K562 (cell line): ENCODE data around the gene SPTBN5. TPM values are rescaled to one million over a fixed set of nuclear protein-coding genes. Genes with fewer than 3 reads are reported as not detected.
A peak's percentile ranks its signal among the peaks of the same experiment; 100 is the strongest.

Experiments used
- ARHGAP35 ChIP-seq: fragments of 450-650 bp; IDR thresholded peaks from 2 replicates; pipeline ENCODE4 v1.6.1; 2018; ENCODE audit not compliant: partially characterized antibody
- ATF3 ChIP-seq, 2 experiments: fragments of 450-650 bp in 1 of 2; sonication (generic) in 1 of 2; formaldehyde crosslinking in 1 of 2; IDR thresholded peaks in 1 of 2; conservative IDR thresholded peaks in 1 of 2; 2 replicates each; pipeline versions ENCODE4 v1.6.1 to v1.8.1; 2016 to 2023; ENCODE audit warnings: mild to moderate bottlenecking in 2 of 2, moderate library complexity in 2 of 2, inconsistent platforms in 1 of 2, missing genetic modification reagents in 1 of 2
- BMI1 ChIP-seq: fragments of 150-350 bp; IDR thresholded peaks from 2 replicates; pipeline ENCODE4 v1.6.1; 2014; ENCODE audit warnings: low read length
- C11orf30 ChIP-seq: fragments of 450-650 bp; IDR thresholded peaks from 2 replicates; pipeline ENCODE4 v1.6.1; 2016; ENCODE audit warnings: low read depth, mild to moderate bottlenecking
- DPF2 ChIP-seq: fragments of 450-650 bp; IDR thresholded peaks from 2 replicates; pipeline ENCODE4 v1.6.1; 2016
- FOXJ3 ChIP-seq: sonication (generic); formaldehyde crosslinking; IDR thresholded peaks from 2 replicates; pipeline ENCODE4 v1.4.0; 2020; ENCODE audit warnings: mild to moderate bottlenecking, missing genetic modification reagents
- FOXM1 ChIP-seq, 2 experiments: fragments of 450-650 bp in 1 of 2; sonication (generic) in 1 of 2; formaldehyde crosslinking in 1 of 2; IDR thresholded peaks; 2 replicates each; pipeline versions ENCODE4 v1.6.1 to v1.9.0; 2017 to 2022; ENCODE audit warnings: low read depth in 2 of 2, mild to moderate bottlenecking in 2 of 2, missing genetic modification reagents in 1 of 2, moderate library complexity in 1 of 2
- GTF2F1 ChIP-seq: IDR thresholded peaks from 2 replicates; pipeline ENCODE4 v1.6.1; 2011; ENCODE audit warnings: low read depth, low read length, improper control_type of control experiment
- ID3 ChIP-seq, 2 experiments: fragments of 250-450 bp in 1 of 2; fragments of 450-650 bp in 1 of 2; sonication (Bioruptor Pico) in 1 of 2; IDR thresholded peaks; 2 replicates each; pipeline versions ENCODE4 v1.6.1 to v1.8.0; 2016 to 2021; ENCODE audit warnings: mild to moderate bottlenecking in 2 of 2, moderate library complexity in 2 of 2, missing compliant biosample characterization in 1 of 2, missing genetic modification characterization in 1 of 2
- ILF3 ChIP-seq: fragments of 450-650 bp; IDR thresholded peaks from 2 replicates; pipeline ENCODE4 v1.6.1; 2018; ENCODE audit warnings: antibody characterized with exemption, mild to moderate bottlenecking, moderate library complexity, borderline replicate concordance
- LCOR ChIP-seq: sonication (generic); formaldehyde crosslinking; IDR thresholded peaks from 2 replicates; pipeline ENCODE4 v1.8.0; 2022; ENCODE audit warnings: mild to moderate bottlenecking, missing genetic modification reagents
- NELFE ChIP-seq: IDR thresholded peaks from 2 replicates; pipeline ENCODE4 v1.6.1; 2011; ENCODE audit warnings: mild to moderate bottlenecking; ENCODE audit not compliant: insufficient read depth, insufficient read length
- NR0B1 ChIP-seq: fragments of 450-650 bp; IDR thresholded peaks from one replicate; pipeline ENCODE4 v1.6.1; 2018; ENCODE audit warnings: mild to moderate bottlenecking, moderate library complexity; ENCODE audit not compliant: partially characterized antibody
- SAFB ChIP-seq: fragments of 200-400 bp; formaldehyde crosslinking; IDR thresholded peaks from 2 replicates; pipeline ENCODE4 v1.6.1; 2017; ENCODE audit warnings: low read depth, low read length, borderline replicate concordance
- SIX5 ChIP-seq, 2 experiments: IDR thresholded peaks; 2 replicates each; pipeline ENCODE4 v1.6.1; 2011; ENCODE audit warnings: low read length in 2 of 2, borderline replicate concordance in 1 of 2, low read depth in 1 of 2, mild to moderate bottlenecking in 1 of 2, moderate library complexity in 1 of 2; ENCODE audit not compliant: insufficient read depth in 1 of 2
- TAF7 ChIP-seq: fragments of 450-650 bp; IDR thresholded peaks from 2 replicates; pipeline ENCODE4 v1.6.1; 2016; ENCODE audit warnings: missing genetic modification characterization, missing compliant biosample characterization
- U2AF2 ChIP-seq: fragments of 200-400 bp; formaldehyde crosslinking; optimal IDR thresholded peaks from 2 replicates; pipeline ENCODE3; 2017; ENCODE audit warnings: low read depth, mild to moderate bottlenecking, low read length
- USF2 ChIP-seq: sonication (generic); formaldehyde crosslinking; IDR thresholded peaks from 2 replicates; pipeline ENCODE4 v1.5.0; 2020; ENCODE audit warnings: missing genetic modification reagents
- ZC3H8 ChIP-seq: fragments of 450-650 bp; IDR thresholded peaks from 2 replicates; pipeline ENCODE4 v1.6.1; 2017
- ZNF347 ChIP-seq: fragments of 450-650 bp; formaldehyde crosslinking; IDR thresholded peaks from 2 replicates; pipeline ENCODE4 v1.4.0; 2020; ENCODE audit warnings: low read depth, mild to moderate bottlenecking, moderate library complexity
- ZNF449 ChIP-seq: fragments of 250-450 bp; sonication (Bioruptor Pico); IDR thresholded peaks from 2 replicates; pipeline ENCODE4 v1.8.0; 2022; ENCODE audit warnings: moderate library complexity, mild to moderate bottlenecking, inconsistent platforms
- polyA plus RNA-seq, 8 experiments: library from polyadenylated mRNA; depleted of rRNA in 4 of 8; stranded (reverse) in 5 of 8; unstranded in 3 of 8; fragments of >200 nt; fragmentation: Nextera tagmentation in 2 of 8; fragmentation: Illumina TruSeq in 1 of 8; extraction: Ambion mirVana in 2 of 8; extraction: Trizol in 1 of 8; gene quantifications; 2 replicates each; pipeline versions ENCODE4 v1.2.1 to v1.2.3, GENCODE V29; 2011 to 2014; ENCODE audit warnings: inconsistent platforms in 1 of 8, missing spikeins in 1 of 8
- total RNA-seq, 7 experiments: library from RNA; depleted of rRNA in 6 of 7; stranded (reverse); fragments of >200 nt in 6 of 7; fragmentation: Illumina TruSeq in 2 of 7; extraction: Trizol in 2 of 7; gene quantifications; 2 replicates each; pipeline versions ENCODE4 v1.2.1 to v1.2.3, GENCODE V29; 2011 to 2021; ENCODE audit warnings: low replicate concordance in 1 of 7

SPTBN5 gene
- total and polyA plus RNA-seq, 9 of the 15 experiments (the other 6 are each of a cell fraction or from before 2014, with no cell fraction given) = 0.02 TPM; not detected in 8

GRCh38 chr15:41917767-41918430 is 24.0 kb upstream of the SPTBN5 start (continued):
- TF ChIP-seq ZNF449 (CRISPR knock-in tag) (no peak), ARHGAP35 (no peak), LCOR (CRISPR knock-in tag) (no peak), ILF3 (no peak), GTF2F1 (no peak), U2AF2 (no peak), FOXM1 (IDR thresholded peaks at IDR 0.05; ENCODE audit: low read depth) (no peak), FOXM1 (CRISPR knock-in tag; IDR thresholded peaks at IDR 0.05; ENCODE audit: low read depth) (no peak), C11orf30 (no peak), SIX5 (IDR thresholded peaks at IDR 0.05; ENCODE audit: borderline replicate concordance in 1 of 2, insufficient read depth in 1 of 2, low read depth in 1 of 2, low read length in 2 of 2) (no peak), BMI1 (no peak), ID3 (CRISPR knock-in tag; IDR thresholded peaks at IDR 0.05) (no peak), ID3 (tag; IDR thresholded peaks at IDR 0.05) (no peak), DPF2 (peak; percentile 80), TAF7 (tag) (no peak), USF2 (CRISPR knock-in tag) (peak; percentile 42; the same call in 1 of the 2 replicates), FOXJ3 (CRISPR knock-in tag) (no peak), ZC3H8 (no peak), ATF3 (IDR thresholded peaks at IDR 0.05) (peak; percentile 92), ATF3 (CRISPR knock-in tag; conservative IDR thresholded peaks at IDR 0.05) (no peak; the same call in 1 of the 2 replicates), ZNF347 (CRISPR knock-in tag) (no peak), SAFB (no peak), NR0B1 (no peak), NELFE (no peak)
